Ishikawa (cell line): ENCODE measurements around the gene TAGLN.
A peak's percentile ranks its signal among the peaks of the same experiment; 100 is the strongest.

Source experiments
- CEBPB ChIP-seq: IDR thresholded peaks from 2 replicates; pipeline ENCODE4 v1.6.1; 2012
- CREB1 ChIP-seq: IDR thresholded peaks from 2 replicates; pipeline ENCODE4 v1.6.1; 2012; ENCODE audit warnings: low read depth
- EGR1 ChIP-seq: IDR thresholded peaks from 2 replicates; pipeline ENCODE4 v1.6.1; 2012
- EP300 ChIP-seq: IDR thresholded peaks from 2 replicates; pipeline ENCODE4 v1.6.1; 2012; ENCODE audit warnings: borderline replicate concordance
- FOXM1 ChIP-seq: IDR thresholded peaks from 2 replicates; pipeline ENCODE4 v1.6.1; 2012; ENCODE audit warnings: low read depth, borderline replicate concordance
- NFIC ChIP-seq: IDR thresholded peaks from 2 replicates; pipeline ENCODE4 v1.6.1; 2012
- RAD21 ChIP-seq: IDR thresholded peaks from 2 replicates; pipeline ENCODE4 v1.6.1; 2012; ENCODE audit warnings: low read depth
- TAF1 ChIP-seq: IDR thresholded peaks from 2 replicates; pipeline ENCODE4 v1.6.1; 2012; ENCODE audit warnings: low read depth, mild to moderate bottlenecking
- TCF12 ChIP-seq: IDR thresholded peaks from 2 replicates; pipeline ENCODE4 v1.6.1; 2012; ENCODE audit warnings: low read depth
- TEAD4 ChIP-seq: IDR thresholded peaks from 2 replicates; pipeline ENCODE4 v1.6.1; 2012
- YY1 ChIP-seq: IDR thresholded peaks from 2 replicates; pipeline ENCODE4 v1.6.1; 2012; ENCODE audit warnings: low read depth
- ZBTB7A ChIP-seq: IDR thresholded peaks from 2 replicates; pipeline ENCODE4 v1.6.1; 2012; ENCODE audit warnings: low read depth
- TF ChIP-seq, protein P1 (sequence below): IDR thresholded peaks from 2 replicates; pipeline ENCODE4 v1.6.1; 2012; ENCODE audit warnings: low read depth, mild to moderate bottlenecking
- TF ChIP-seq, protein P2 (sequence below): IDR thresholded peaks from 2 replicates; pipeline ENCODE4 v1.6.1; 2012
- TF ChIP-seq, protein P3 (sequence below): IDR thresholded peaks from 2 replicates; pipeline ENCODE4 v1.6.1; 2012

Gene TAGLN

GRCh38 chr11:117195761-117196160, 3.4 kb upstream of the TAGLN start:
- TF ChIP-seq FOXM1 (no peak), RAD21 (no peak), TCF12 (no peak), CREB1 (no peak)
- TF ChIP-seq, protein P1, sequence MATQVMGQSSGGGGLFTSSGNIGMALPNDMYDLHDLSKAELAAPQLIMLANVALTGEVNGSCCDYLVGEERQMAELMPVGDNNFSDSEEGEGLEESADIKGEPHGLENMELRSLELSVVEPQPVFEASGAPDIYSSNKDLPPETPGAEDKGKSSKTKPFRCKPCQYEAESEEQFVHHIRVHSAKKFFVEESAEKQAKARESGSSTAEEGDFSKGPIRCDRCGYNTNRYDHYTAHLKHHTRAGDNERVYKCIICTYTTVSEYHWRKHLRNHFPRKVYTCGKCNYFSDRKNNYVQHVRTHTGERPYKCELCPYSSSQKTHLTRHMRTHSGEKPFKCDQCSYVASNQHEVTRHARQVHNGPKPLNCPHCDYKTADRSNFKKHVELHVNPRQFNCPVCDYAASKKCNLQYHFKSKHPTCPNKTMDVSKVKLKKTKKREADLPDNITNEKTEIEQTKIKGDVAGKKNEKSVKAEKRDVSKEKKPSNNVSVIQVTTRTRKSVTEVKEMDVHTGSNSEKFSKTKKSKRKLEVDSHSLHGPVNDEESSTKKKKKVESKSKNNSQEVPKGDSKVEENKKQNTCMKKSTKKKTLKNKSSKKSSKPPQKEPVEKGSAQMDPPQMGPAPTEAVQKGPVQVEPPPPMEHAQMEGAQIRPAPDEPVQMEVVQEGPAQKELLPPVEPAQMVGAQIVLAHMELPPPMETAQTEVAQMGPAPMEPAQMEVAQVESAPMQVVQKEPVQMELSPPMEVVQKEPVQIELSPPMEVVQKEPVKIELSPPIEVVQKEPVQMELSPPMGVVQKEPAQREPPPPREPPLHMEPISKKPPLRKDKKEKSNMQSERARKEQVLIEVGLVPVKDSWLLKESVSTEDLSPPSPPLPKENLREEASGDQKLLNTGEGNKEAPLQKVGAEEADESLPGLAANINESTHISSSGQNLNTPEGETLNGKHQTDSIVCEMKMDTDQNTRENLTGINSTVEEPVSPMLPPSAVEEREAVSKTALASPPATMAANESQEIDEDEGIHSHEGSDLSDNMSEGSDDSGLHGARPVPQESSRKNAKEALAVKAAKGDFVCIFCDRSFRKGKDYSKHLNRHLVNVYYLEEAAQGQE, result no peak
- TF ChIP-seq, protein P2, sequence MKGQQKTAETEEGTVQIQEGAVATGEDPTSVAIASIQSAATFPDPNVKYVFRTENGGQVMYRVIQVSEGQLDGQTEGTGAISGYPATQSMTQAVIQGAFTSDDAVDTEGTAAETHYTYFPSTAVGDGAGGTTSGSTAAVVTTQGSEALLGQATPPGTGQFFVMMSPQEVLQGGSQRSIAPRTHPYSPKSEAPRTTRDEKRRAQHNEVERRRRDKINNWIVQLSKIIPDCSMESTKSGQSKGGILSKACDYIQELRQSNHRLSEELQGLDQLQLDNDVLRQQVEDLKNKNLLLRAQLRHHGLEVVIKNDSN, result no peak
- TF ChIP-seq, protein P3, sequence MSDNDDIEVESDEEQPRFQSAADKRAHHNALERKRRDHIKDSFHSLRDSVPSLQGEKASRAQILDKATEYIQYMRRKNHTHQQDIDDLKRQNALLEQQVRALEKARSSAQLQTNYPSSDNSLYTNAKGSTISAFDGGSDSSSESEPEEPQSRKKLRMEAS, result no peak

GRCh38 chr11:117197006-117197405, 2.2 kb upstream of the TAGLN start:
- TF ChIP-seq, protein P2, result no peak
- TF ChIP-seq ZBTB7A (no peak), RAD21 (no peak), CREB1 (no peak), TCF12 (no peak), FOXM1 (no peak), YY1 (no peak), CEBPB (no peak), EP300 (no peak), TAF1 (no peak), NFIC (no peak), EGR1 (no peak), TEAD4 (no peak)
- TF ChIP-seq, protein P1, result no peak
- TF ChIP-seq, protein P3, result no peak

DNA sequence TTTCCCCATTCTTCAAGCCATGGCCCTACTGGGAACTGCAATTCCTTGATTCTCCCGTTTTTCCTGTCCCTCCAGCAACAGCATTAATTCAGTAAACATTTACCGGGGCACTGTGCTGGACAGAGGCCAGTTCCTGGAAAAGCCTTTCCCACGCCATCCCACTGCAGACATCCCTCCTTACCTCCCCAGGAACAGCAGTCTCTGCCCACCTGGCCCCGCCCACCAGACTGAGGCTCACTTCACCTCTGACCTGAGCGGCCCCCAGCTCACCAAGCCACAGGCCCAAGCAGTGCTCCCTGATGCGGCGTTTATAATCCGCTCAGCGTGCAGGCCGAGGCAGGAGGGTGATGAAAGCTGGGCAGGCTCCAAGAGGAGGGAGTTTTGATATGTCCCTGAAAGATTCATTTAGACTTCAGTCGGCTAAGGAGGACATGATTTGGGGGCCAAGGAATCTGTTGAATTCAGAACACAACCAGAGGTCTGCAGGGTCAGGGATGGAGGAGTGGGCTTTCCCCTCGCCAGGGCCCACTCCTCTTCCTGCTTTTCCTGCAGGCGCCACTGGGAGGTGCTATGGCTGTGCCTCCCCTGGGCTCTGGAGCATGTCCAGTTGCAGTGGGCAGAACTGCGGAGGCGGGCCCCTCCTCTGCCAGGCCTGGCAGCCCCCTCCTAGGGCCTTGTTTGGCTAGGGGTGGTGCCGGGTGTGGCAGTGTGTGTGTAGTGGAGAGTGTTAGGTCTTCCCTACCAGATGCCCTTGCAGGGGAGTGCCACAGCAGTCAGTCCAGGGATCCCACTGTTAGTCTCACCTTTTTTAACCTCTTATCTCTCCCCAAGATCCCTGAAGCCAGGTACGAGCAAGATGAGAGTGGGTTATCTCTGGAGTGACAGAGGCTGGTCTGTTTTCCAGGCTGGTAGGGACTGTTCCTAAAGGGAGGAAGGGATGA, 1.4 kb upstream of the TAGLN start:
- TF ChIP-seq, protein P3, result peak; percentile 24; the same call in 1 of the 2 replicates
- TF ChIP-seq RAD21 (peak; percentile 67), TAF1 (0 out of 2 replicates have a peak, but pooled peaks have one; percentile 5), FOXM1 (no peak), CREB1 (no peak), TCF12 (no peak), CEBPB (no peak), EGR1 (peak; percentile 89), EP300 (peak; percentile 32; the same call in 1 of the 2 replicates), NFIC (no peak), ZBTB7A (peak; percentile 97)
- TF ChIP-seq, protein P2, result no peak

DNA sequence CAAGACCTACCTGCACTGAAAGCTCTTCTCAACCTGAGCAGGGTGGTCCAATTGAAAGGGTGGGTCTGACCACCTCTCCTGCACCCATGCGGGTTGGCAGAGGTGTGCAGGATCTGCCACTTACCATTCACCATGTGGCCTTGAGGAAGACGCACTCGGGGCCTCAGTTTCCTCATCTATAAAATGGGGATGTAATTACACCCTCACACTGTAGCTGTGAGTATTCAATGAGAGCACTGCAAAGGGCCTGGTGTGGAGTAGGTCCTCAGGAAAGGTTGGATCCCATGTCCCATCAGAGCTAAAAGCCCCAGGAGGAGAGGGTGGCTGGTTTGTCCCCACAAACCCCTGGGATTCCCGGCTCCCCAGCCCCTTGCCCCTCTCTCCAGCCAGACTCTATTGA, 557 bp upstream of the TAGLN start:
- TF ChIP-seq NFIC (no peak), YY1 (no peak), EP300 (no peak), TCF12 (no peak), TEAD4 (no peak), EGR1 (no peak), CEBPB (no peak)
- TF ChIP-seq, protein P1, result no peak
